GM18868 (cell line): Measurements from ENCODE around the gene BRCA1.
A peak's percentile ranks its signal among the peaks of the same experiment; 100 is the strongest.
"Not testable (repeated sequence)": the region's sequence is repeated elsewhere in the genome, so short reads cannot be mapped to it uniquely, and the experiment has no call there.

Experiments
- ATAC-seq: cut with Tn5 transposase; IDR thresholded peaks from one replicate; pipeline ENCODE4 v1.9.1; 2021; ENCODE audit warnings: mild to moderate bottlenecking, moderate library complexity; ENCODE audit not compliant: unreplicated experiment

Gene BRCA1

GRCh38 chr17:43006639-43007551 is 118.3 kb downstream of the BRCA1 start, which contains the start of gene IFI35:
TSS of gene IFI35 (plus strand) at chr17:43006784. CDS start at chr17:43006948, 164 bp downstream.
- ATAC-seq = peak; percentile 78

GRCh38 chr17:43003542-43004172 is 121.5 kb downstream of the BRCA1 start:
- no peak for ATAC-seq

- ATAC-seq = not testable (repeated sequence)
Measured at GRCh38 chr17:43000894-43001293, 124.3 kb downstream of the BRCA1 start.

- no peak for ATAC-seq
Measured at GRCh38 chr17:42999003-42999525, 126.1 kb downstream of the BRCA1 start.

GRCh38 chr17:42997984-42998938 is 126.9 kb downstream of the BRCA1 start, which contains the start of gene RPL27:
TSS of gene RPL27 (plus strand) at chr17:42998419. CDS start at chr17:42998751, 332 bp downstream.
- ATAC-seq = peak; percentile 90

GRCh38 chr17:42997390-42997983 is 127.7 kb downstream of the BRCA1 start:
- ATAC-seq = no peak
